IPS-18c (cell line): ENCODE measurements around the gene TTC39B.

Experiments
- H3K4me3 ChIP-seq: 2 replicates; pipeline ENCODE4 v1.7.0; 2013; ENCODE audit warnings: low read depth, mild to moderate bottlenecking, low read length, moderate library complexity; ENCODE audit not compliant: insufficient read depth
- H3K9me3 ChIP-seq: one replicate; pipeline ENCODE4 v1.6.1; 2013; ENCODE audit warnings: mild to moderate bottlenecking, low read length, moderate library complexity; ENCODE audit not compliant: control insufficient read depth, insufficient read depth

The TTC39B gene

DNA sequence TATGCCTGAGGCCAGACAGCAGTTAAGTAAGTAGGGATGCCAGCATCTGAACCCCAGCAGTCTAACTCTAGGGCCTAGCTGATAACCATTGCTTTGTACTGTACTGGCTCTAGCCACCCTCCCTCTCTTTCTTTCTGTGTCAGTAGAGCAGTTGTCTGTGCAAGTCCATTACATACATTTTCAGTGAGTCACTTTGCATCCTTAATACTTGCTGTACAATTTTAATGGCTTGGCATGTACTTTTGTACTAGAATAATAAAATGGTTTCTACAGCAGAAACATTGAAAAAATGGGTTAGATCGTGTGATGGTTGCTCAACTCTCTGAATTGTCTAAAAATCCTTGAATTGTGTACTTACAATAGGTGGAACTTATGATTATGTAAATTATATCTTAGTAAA lies 1.5 kb upstream of the TTC39B start:
- H3K4me3 ChIP-seq = no peak overlapping the region
- H3K9me3 ChIP-seq = no peaks in the 10 kb centered on the region

DNA sequence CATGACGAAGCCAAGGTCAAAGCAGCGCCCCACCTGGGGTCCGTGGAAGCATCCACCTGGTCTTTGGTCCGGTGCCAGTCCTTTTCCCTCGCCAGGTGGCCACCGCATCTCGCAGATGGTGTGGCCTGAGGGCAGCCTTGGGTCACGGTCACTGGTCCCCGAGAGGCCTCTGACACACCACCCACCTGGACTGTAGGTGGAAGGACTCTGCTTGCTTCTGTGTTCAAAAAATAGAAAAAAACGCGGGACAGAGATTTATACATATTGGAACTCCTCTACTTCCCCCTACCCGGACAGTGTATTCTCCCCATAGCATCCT lies 466 bp upstream of the TTC39B start:
- Histone ChIP-seq H3K9me3 (no peaks in the 10 kb centered on the region), H3K4me3 (peak overlapping the region; percentile 26; the same call in 1 of the 2 replicates)

DNA sequence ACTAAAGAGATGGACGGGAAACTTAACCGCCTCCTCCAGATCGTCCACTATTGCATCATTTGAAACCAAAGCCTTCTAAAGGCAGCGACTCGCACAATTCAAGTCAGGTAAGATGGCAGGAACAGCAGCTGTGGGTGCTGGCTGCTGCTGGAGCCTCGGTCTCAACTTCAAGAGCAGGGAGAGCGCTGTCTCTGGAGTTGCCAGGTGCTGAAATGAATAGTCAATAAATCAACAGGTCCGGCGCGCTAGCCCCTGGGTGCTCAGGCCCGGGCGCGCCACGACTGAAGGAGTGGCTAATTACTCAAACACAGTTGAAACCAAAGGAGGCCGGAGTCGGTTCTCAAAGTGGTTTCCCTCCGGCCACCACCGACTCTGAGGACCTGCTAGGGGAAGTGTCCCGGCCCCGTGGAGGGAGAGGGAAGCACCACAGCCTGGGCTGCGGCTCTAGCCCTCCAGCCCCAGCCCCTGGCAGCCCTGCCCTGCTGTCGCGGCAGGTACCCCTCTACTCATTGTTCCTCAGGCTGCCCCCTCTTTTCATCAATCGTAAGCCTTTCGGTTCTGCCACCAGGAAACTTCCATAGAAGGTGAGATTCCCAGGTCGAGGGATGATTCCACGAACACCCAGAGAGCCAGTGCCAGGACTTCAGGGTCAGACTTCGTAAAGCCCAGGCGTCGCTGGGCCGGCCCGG lies 804 bp downstream of the TTC39B start:
- H3K9me3 ChIP-seq = no peaks in the 10 kb centered on the region
- peak overlapping the region; percentile 88 for H3K4me3 ChIP-seq

DNA sequence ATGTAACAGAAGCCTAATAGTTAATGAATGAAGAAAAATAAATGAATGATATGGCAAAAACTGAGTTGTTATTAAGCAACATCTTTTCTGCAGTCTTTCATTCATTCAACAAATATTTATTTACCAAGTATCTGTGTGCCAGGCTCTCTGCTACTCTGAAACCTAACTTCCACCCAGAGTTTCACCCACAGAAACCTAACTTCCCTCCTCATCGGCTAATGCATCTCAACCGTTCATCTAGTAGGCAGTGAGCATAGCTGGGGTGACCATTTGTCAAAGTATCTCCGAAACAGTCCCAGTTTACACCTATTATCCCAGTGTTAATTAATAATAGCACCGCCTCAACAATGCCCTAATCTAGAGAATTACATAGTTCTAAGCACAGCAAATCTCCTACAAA lies 1.5 kb downstream of the TTC39B start:
- Histone ChIP-seq H3K9me3 (no peaks in the 10 kb centered on the region), H3K4me3 (peak overlapping the region; percentile 88)

DNA sequence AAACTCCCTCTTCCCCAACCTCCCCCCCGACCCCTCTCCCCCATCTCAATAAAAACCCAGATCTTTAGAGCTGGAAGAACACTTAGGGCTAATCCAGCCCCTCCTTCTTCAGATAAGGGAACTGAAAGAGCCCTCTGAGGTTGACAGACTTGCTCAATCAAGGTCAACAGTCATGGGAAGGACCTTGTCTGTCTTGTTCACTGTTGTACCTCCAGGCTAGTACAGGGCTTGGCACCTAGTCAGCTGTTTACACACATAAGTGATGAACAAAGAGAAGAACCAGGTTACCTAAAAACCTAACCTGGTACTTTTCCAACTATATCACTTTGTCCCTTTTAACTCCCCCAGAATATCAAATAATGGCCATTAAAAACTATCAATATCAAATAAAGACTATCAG lies 2.4 kb downstream of the TTC39B start:
- H3K4me3 ChIP-seq = no peak overlapping the region
- H3K9me3 ChIP-seq = no peaks in the 10 kb centered on the region

DNA sequence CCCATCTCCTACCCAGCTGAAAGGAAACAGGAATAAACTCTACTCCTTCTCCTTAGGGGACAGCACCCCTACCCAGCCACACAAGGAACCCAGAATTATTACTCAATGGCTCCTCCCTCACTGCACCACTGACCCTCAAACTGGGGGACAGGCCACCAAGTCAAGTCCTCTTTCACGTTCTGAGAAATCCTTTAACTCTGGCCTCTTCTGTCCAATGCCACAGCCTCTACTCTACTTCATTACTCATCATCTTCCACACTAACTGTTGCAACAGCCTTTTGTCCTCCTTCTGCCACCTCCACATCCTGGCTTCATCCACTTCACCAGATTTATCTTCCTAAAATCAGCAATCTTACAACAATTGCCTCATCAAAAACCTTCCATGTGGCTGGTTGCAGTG lies 6.8 kb downstream of the TTC39B start:
- Histone ChIP-seq H3K9me3 (peaks cover 2% of the 10 kb centered on the region), H3K4me3 (no peak overlapping the region)

DNA sequence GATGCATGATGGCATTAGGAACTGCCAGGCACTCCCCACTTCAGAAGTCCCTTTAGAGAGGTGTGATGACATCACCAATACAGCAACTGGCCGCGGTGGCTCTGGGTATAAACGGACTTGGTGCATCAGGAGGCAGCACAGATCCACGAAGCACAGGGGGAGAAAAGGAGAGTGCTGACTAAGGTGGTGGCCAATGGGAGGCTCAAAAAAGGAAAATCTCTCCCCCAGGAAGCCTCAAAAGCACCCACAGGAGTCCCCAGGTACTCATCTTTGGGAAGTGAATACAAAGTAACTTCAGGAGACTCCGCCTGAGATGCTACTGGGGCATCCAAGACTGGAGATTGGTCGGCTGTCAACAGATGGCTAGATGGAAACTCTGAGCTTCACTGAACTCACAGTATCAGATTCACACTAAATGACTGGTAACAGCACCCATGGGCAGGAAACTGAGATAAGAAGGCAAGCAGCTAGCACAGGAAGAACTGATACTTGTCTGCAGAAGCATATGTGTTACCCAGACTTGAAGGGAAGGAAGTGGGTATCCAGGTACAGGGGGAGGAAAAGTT lies 7.6 kb downstream of the TTC39B start:
- Histone ChIP-seq H3K4me3 (no peak overlapping the region), H3K9me3 (peaks cover 2% of the 10 kb centered on the region)

DNA sequence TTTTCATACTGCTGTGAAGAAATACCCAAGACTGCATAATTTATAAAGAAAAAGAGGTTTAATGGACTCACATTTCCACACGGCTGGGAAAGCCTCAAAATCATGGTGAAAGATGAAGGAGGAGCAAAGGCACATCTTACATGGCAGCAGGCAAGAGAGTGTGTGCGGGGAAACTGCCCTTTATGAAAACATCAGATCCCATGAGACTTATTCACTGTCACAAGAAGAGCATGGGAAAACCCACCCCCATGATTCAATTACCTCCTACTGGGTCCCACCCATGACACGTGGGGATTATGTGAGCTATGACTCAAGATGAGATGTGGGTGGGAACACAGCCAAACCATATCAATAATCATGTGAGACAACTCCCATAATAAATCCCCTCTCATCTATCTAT lies 8.7 kb downstream of the TTC39B start:
- peaks cover 2% of the 10 kb centered on the region for H3K9me3 ChIP-seq
- no peak overlapping the region for H3K4me3 ChIP-seq

DNA sequence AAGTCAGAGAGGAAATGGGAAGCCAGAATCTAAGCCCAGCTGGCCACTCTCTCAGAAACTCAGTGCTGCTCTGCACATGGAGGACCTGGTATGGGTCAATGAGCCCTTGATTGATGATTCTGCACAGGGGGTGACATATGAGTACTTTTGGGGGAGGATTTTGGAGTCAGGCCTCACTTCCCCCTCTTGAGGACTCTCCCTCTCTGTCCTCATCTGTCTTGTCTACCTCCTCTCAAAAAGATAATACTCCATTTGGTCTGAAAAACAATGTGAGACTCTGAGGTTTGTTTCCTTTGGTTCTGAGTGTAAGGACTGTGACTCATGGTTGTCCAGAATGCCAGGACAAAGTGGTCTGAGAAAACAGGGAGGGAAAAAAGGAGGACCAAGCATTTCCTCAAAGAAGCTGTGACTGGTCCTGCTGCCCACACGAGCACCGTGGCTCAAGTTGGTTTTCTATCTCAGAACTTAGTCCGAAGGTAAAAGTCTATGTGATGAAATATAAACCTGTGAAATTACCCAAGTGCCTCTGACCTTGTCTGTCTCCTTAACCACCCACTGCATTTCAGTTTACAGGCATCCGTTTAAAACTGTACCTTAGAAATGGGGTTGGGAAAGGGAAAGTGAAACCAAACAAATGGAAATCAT lies 11.1 kb downstream of the TTC39B start:
- H3K9me3 ChIP-seq = peaks cover 2% of the 10 kb centered on the region
- H3K4me3 ChIP-seq = no peak overlapping the region

DNA sequence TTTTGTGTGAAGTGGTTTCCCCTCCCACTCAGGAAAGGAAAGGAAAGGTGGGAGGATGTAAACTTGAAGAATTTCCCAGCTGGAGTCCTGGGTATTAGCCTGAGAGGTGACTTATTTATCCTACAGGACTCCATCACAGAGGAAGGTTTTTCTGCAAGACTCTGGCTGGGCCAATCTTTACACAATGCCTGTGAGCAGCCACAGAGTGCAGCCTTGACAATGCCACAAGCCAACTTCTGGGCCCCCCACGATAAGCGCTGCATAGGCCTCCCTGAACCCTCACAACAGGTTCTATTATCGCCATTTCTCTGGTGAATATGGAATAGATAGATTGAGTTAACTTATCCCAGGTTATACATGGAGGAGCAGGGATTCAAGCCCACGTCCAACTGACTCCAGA lies 12.4 kb downstream of the TTC39B start:
- peaks cover 2% of the 10 kb centered on the region for H3K9me3 ChIP-seq
- no peak overlapping the region for H3K4me3 ChIP-seq

DNA sequence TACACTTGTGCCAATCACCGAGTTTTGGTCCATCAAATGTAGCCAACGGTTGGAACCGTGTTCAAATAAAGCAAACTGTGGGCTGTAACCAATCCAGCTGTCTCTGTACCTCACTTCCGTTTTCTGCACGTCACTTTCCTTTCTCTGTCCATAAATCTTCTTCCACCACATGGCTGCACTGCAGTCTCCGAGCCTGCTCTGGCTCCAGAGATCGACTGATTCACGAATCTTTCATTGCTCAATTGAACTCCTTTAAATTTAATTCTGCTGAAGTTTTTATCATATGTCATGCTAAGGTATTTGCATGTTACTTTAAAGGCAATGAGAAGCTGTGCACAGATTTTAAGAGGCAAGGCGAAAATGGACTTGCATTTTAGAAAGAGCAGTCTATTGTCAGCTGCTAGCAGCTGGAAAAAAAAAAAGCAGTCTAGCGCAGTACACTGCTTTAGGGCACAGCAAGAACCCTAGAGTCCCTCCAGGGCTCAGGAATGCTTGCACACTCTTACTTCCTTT lies 13.2 kb downstream of the TTC39B start:
- Histone ChIP-seq H3K9me3 (no peaks in the 10 kb centered on the region), H3K4me3 (no peak overlapping the region)

DNA sequence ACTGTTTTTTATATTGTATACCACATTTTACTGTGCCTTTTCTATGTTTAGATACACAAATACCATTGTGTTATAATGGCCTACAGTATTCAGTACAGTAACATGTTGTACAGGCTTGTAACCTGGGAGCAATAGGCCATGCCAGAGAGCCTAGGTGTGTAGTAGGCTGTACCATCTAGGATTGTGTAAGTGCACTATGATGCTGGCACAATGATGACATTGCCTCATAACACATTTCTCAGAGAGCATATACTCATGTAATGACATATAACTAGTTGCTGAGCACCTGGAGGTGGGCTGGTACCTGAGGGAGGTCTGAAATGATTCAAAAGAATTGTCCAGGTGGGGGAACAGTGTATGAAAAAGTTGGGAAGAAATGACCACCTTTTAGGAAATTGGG lies 13.9 kb downstream of the TTC39B start:
- Histone ChIP-seq H3K9me3 (no peaks in the 10 kb centered on the region), H3K4me3 (no peak overlapping the region)

DNA sequence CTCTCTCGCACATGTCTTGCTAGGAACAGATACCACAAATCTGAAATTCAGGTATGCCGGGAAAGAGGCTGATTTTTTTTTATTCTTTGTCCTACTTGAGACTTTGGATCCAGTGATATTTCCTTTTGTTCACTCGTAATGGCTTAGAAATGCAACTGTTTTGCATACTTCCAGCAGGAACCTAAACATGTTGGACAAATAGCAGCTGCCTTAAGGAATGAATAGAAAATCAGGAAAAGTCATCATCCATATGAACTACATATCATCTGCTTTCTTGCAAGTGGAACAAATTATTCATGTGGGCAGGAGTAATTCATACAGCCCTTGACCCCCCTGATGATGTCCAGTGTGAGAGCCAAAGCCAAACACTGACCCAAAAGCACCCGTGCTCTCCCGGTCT lies 17.4 kb downstream of the TTC39B start:
- Histone ChIP-seq H3K4me3 (no peak overlapping the region), H3K9me3 (no peaks in the 10 kb centered on the region)

DNA sequence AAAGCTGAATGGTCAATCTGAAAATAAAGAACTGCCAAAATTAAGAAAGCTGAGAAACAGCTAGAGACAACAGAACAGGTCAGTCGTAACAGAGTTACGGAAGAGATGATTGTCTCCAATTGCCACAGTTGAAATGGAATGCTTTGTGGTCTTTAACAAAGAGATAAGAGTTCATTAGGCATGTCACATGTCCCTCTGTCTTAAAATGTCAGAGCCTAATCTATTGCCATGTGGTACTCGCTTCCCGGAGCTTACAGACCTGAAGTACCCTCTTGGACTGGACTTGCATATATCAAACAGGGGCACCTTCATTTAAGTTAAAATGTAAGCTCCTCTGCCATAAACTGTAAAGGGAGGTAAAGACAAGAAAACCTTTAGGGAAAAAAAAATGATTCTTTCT lies 19.7 kb downstream of the TTC39B start:
- Histone ChIP-seq H3K9me3 (no peaks in the 10 kb centered on the region), H3K4me3 (no peak overlapping the region)

DNA sequence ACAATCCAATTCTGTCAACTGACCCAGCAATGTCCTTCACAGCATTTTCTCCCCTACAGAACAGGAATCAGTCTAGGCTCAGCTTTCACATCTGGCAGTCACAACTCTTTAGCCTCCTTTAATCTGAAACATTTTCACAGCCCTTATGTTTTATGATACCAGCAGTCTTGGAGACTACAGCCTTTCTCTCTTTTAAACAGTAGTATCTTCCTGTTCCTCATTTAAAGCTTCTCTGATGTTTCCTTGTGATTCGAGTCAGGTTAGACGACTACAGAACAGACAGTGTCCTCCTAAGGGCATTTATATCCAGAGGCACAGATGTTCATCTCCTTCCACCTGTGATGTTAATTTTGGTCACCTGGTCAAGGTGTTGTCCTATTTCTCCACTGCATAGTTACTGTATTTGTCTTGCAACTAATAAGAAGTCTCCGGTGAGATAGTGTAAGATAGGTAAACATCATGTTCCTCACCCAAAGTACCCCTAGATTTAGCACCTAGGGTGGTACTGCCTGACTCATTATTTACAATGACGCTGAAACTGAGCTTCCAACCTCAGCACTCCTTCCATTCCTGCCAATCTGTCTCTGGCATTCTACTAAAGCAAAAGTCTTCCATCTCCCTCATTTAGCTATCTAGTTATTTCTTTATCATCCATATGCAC lies 20.7 kb downstream of the TTC39B start:
- no peak overlapping the region for H3K4me3 ChIP-seq
- no peaks in the 10 kb centered on the region for H3K9me3 ChIP-seq

DNA sequence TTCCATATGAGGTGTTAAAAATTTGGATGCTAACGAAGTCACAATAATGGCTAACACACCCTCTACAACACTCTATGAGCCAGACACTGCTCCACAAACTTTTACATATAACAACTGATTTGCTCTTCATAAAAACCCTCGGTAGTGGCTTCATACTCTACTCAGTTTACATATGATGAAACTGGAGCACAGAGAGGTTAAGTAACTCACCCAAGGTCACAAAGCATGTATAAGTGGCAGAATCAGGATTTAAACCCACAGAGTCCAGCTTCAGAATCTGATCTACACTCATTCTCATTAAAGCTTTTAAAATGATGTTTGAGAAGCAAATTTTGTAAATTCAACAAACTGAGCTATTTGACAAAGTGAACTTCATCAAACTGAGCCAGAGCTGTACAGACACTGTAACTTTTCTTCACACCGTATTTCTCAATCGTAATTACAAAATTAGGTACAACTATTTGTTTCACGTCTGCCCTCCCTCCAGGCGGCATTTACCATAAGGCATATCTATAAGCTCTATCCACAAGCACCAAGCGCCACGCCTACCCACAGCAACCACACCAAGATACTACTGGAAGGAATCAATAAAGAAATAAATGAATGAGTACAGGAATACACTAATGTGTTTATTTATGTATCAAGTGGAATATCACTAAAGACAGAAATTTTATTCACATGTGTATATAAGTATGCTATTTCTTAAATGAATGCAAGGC lies 24.3 kb downstream of the TTC39B start:
- no peaks in the 10 kb centered on the region for H3K9me3 ChIP-seq
- no peak overlapping the region for H3K4me3 ChIP-seq

DNA sequence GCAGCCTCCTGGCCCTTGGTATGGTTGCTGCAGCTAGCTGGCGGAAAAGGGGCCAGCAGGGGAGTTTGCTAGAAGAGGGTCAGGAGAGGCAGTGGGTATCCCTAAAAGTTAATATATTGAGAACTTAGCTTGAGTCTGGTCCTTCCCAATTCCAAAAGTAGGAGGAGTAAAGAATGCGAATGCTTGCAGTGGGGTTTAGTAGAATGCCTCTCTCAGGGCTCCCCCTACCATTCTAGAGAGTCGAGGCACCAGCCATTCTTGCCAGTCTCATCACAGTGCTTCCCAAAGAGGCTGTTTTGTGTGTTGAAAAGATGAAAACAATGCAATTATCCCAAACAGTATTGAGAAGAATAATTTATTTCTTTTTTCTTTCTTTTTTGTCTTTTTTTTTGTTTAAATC lies 26.4 kb downstream of the TTC39B start:
- no peaks in the 10 kb centered on the region for H3K9me3 ChIP-seq

More for the DNA sequence above, 26.4 kb downstream of the TTC39B start:
- no peak overlapping the region for H3K4me3 ChIP-seq
